ENCODE data around the gene PVALB. TPM values are rescaled to one million over a fixed set of nuclear protein-coding genes. Genes with fewer than 3 reads are reported as not detected.
A peak's percentile ranks its signal among the peaks of the same experiment; 100 is the strongest.

The PVALB gene
- total and polyA plus RNA-seq, 4 donors, result 10.0 to 22.8 (median 13.7) TPM

- Histone ChIP-seq H3K4me3 (ENCODE audit: low read depth, low read length) (no peak overlapping the region), H3K4me1 (ENCODE audit: control insufficient read depth, insufficient read depth, low read length) (no peaks in the 10 kb centered on the region), H3K36me3 (ENCODE audit: control insufficient read depth, insufficient read depth, low read length) (no peaks in the 10 kb centered on the region), H3K9me3 (ENCODE audit: control insufficient read depth, insufficient read depth, low read length) (no peaks in the 10 kb centered on the region), H3K27me3 (ENCODE audit: control insufficient read depth, insufficient read depth, low read length) (no peaks in the 10 kb centered on the region), H3K27ac (ENCODE audit: low read depth, low read length) (no peak overlapping the region)
- no CpG with 5 or more reads among the region's 2 CpGs for WGBS (ENCODE audit: insufficient coverage)
- no peak for DNase-seq (ENCODE audit: low read depth in 4 of 6, low spot score in 6 of 6)
Observed at GRCh38 chr22:36830601-36831000, 13.8 kb upstream of the PVALB start.

GRCh38 chr22:36829370-36830002 is 12.7 kb upstream of the PVALB start:
- no peaks in the 10 kb centered on the region for H3K4me1 ChIP-seq (ENCODE audit: control insufficient read depth, insufficient read depth, low read length)
- H3K4me3 ChIP-seq (ENCODE audit: low read depth, low read length), result no peak overlapping the region
- H3K27me3 ChIP-seq (ENCODE audit: control insufficient read depth, insufficient read depth, low read length), result no peaks in the 10 kb centered on the region
- H3K36me3 ChIP-seq (ENCODE audit: control insufficient read depth, insufficient read depth, low read length), result no peaks in the 10 kb centered on the region
- H3K9me3 ChIP-seq (ENCODE audit: control insufficient read depth, insufficient read depth, low read length), result no peaks in the 10 kb centered on the region
- H3K27ac ChIP-seq (ENCODE audit: low read depth, low read length), result no peak overlapping the region
- no peak for DNase-seq (ENCODE audit: low read depth in 4 of 6, low spot score in 6 of 6)
- WGBS (ENCODE audit: insufficient coverage), result no CpG with 5 or more reads among the region's 5 CpGs

GRCh38 chr22:36828815-36829214 is 12.0 kb upstream of the PVALB start:
- H3K4me3 ChIP-seq (ENCODE audit: low read depth, low read length), result no peak overlapping the region
- 89% methylated on average over 3 of the region's 3 CpGs for WGBS (ENCODE audit: insufficient coverage)
- H3K27ac ChIP-seq (ENCODE audit: low read depth, low read length), result no peak overlapping the region
- H3K4me1 ChIP-seq (ENCODE audit: control insufficient read depth, insufficient read depth, low read length), result no peaks in the 10 kb centered on the region
- no peaks in the 10 kb centered on the region for H3K9me3 ChIP-seq (ENCODE audit: control insufficient read depth, insufficient read depth, low read length)
- no peaks in the 10 kb centered on the region for H3K27me3 ChIP-seq (ENCODE audit: control insufficient read depth, insufficient read depth, low read length)
- no peaks in the 10 kb centered on the region for H3K36me3 ChIP-seq (ENCODE audit: control insufficient read depth, insufficient read depth, low read length)
- no peak for DNase-seq (ENCODE audit: low read depth in 4 of 6, low spot score in 6 of 6)

GRCh38 chr22:36826262-36826661 is 9.4 kb upstream of the PVALB start:
- Histone ChIP-seq H3K4me3 (ENCODE audit: low read depth, low read length) (no peak overlapping the region), H3K9me3 (ENCODE audit: control insufficient read depth, insufficient read depth, low read length) (no peaks in the 10 kb centered on the region), H3K27ac (ENCODE audit: low read depth, low read length) (no peak overlapping the region), H3K27me3 (ENCODE audit: control insufficient read depth, insufficient read depth, low read length) (no peaks in the 10 kb centered on the region), H3K4me1 (ENCODE audit: control insufficient read depth, insufficient read depth, low read length) (no peaks in the 10 kb centered on the region), H3K36me3 (ENCODE audit: control insufficient read depth, insufficient read depth, low read length) (no peaks in the 10 kb centered on the region)
- no peak for DNase-seq (ENCODE audit: low read depth in 4 of 6, low spot score in 6 of 6)
- 69% methylated on average over 3 of the region's 6 CpGs for WGBS (ENCODE audit: insufficient coverage)

- DNase-seq (ENCODE audit: low read depth in 4 of 6, low spot score in 6 of 6), result no peak
- 96% methylated on average over 2 of the region's 2 CpGs for WGBS (ENCODE audit: insufficient coverage)
- H3K4me1 ChIP-seq (ENCODE audit: control insufficient read depth, insufficient read depth, low read length), result no peaks in the 10 kb centered on the region
- H3K9me3 ChIP-seq (ENCODE audit: control insufficient read depth, insufficient read depth, low read length), result no peaks in the 10 kb centered on the region
- no peak overlapping the region for H3K27ac ChIP-seq (ENCODE audit: low read depth, low read length)
- H3K36me3 ChIP-seq (ENCODE audit: control insufficient read depth, insufficient read depth, low read length), result no peaks in the 10 kb centered on the region
- H3K27me3 ChIP-seq (ENCODE audit: control insufficient read depth, insufficient read depth, low read length), result peaks cover 6% of the 10 kb centered on the region
- no peak overlapping the region for H3K4me3 ChIP-seq (ENCODE audit: low read depth, low read length)
Observed at GRCh38 chr22:36824655-36825054, 7.8 kb upstream of the PVALB start.

GRCh38 chr22:36823186-36823839 is 6.5 kb upstream of the PVALB start:
- H3K27me3 ChIP-seq (ENCODE audit: control insufficient read depth, insufficient read depth, low read length), result peaks cover 9% of the 10 kb centered on the region
- DNase-seq (ENCODE audit: low read depth in 4 of 6, low spot score in 6 of 6), result peak in 1 of 6 donors; percentile 37
- 74% methylated on average over 13 of the region's 17 CpGs for WGBS (ENCODE audit: insufficient coverage)

GRCh38 chr22:36822581-36822980 is 5.7 kb upstream of the PVALB start:
- peaks cover 17% of the 10 kb centered on the region for H3K27me3 ChIP-seq (ENCODE audit: control insufficient read depth, insufficient read depth, low read length)
- DNase-seq (ENCODE audit: low read depth in 4 of 6, low spot score in 6 of 6), result no peak
- no peaks in the 10 kb centered on the region for H3K9me3 ChIP-seq (ENCODE audit: control insufficient read depth, insufficient read depth, low read length)
- H3K4me1 ChIP-seq (ENCODE audit: control insufficient read depth, insufficient read depth, low read length), result no peaks in the 10 kb centered on the region
- H3K27ac ChIP-seq (ENCODE audit: low read depth, low read length), result no peak overlapping the region
- H3K4me3 ChIP-seq (ENCODE audit: low read depth, low read length), result no peak overlapping the region
- H3K36me3 ChIP-seq (ENCODE audit: control insufficient read depth, insufficient read depth, low read length), result no peaks in the 10 kb centered on the region
- WGBS (ENCODE audit: insufficient coverage), result 52% methylated on average over 4 of the region's 6 CpGs

More at GRCh38 chr22:36823186-36823839, 6.5 kb upstream of the PVALB start:
- Histone ChIP-seq H3K4me1 (ENCODE audit: control insufficient read depth, insufficient read depth, low read length) (no peaks in the 10 kb centered on the region), H3K27ac (ENCODE audit: low read depth, low read length) (no peak overlapping the region), H3K36me3 (ENCODE audit: control insufficient read depth, insufficient read depth, low read length) (no peaks in the 10 kb centered on the region), H3K4me3 (ENCODE audit: low read depth, low read length) (no peak overlapping the region), H3K9me3 (ENCODE audit: control insufficient read depth, insufficient read depth, low read length) (no peaks in the 10 kb centered on the region)

- Histone ChIP-seq H3K27me3 (ENCODE audit: control insufficient read depth, insufficient read depth, low read length) (peaks cover 49% of the 10 kb centered on the region), H3K4me3 (ENCODE audit: low read depth, low read length) (no peak overlapping the region), H3K36me3 (ENCODE audit: control insufficient read depth, insufficient read depth, low read length) (no peaks in the 10 kb centered on the region), H3K4me1 (ENCODE audit: control insufficient read depth, insufficient read depth, low read length) (peaks cover 14% of the 10 kb centered on the region), H3K9me3 (ENCODE audit: control insufficient read depth, insufficient read depth, low read length) (no peaks in the 10 kb centered on the region), H3K27ac (ENCODE audit: low read depth, low read length) (no peak overlapping the region)
- 39% methylated on average over 2 of the region's 9 CpGs for WGBS (ENCODE audit: insufficient coverage)
- no peak for DNase-seq (ENCODE audit: low read depth in 4 of 6, low spot score in 6 of 6)
Observed at GRCh38 chr22:36819112-36819511, 2.3 kb upstream of the PVALB start.

- Histone ChIP-seq H3K27me3 (ENCODE audit: control insufficient read depth, insufficient read depth, low read length) (peaks cover 51% of the 10 kb centered on the region), H3K27ac (ENCODE audit: low read depth, low read length) (no peak overlapping the region), H3K4me1 (ENCODE audit: control insufficient read depth, insufficient read depth, low read length) (peaks cover 14% of the 10 kb centered on the region), H3K36me3 (ENCODE audit: control insufficient read depth, insufficient read depth, low read length) (no peaks in the 10 kb centered on the region), H3K9me3 (ENCODE audit: control insufficient read depth, insufficient read depth, low read length) (no peaks in the 10 kb centered on the region), H3K4me3 (ENCODE audit: low read depth, low read length) (no peak overlapping the region)
- DNase-seq (ENCODE audit: low read depth in 4 of 6, low spot score in 6 of 6), result no peak
- WGBS (ENCODE audit: insufficient coverage), result 82% methylated on average over 6 of the region's 6 CpGs
Observed at GRCh38 chr22:36818010-36818642, 1.3 kb upstream of the PVALB start.

GRCh38 chr22:36817525-36817848 is 652 bp upstream of the PVALB start:
- no peak overlapping the region for H3K4me3 ChIP-seq (ENCODE audit: low read depth, low read length)

More at GRCh38 chr22:36817525-36817848, 652 bp upstream of the PVALB start:
- Histone ChIP-seq H3K36me3 (ENCODE audit: control insufficient read depth, insufficient read depth, low read length) (no peaks in the 10 kb centered on the region), H3K27me3 (ENCODE audit: control insufficient read depth, insufficient read depth, low read length) (peaks cover 51% of the 10 kb centered on the region), H3K27ac (ENCODE audit: low read depth, low read length) (no peak overlapping the region), H3K4me1 (ENCODE audit: control insufficient read depth, insufficient read depth, low read length) (peaks cover 14% of the 10 kb centered on the region), H3K9me3 (ENCODE audit: control insufficient read depth, insufficient read depth, low read length) (no peaks in the 10 kb centered on the region)
- WGBS (ENCODE audit: insufficient coverage), result 36% methylated on average over 2 of the region's 5 CpGs
- DNase-seq (ENCODE audit: low read depth in 4 of 6, low spot score in 6 of 6), result no peak
